ENCODE results near the gene MTA1. TPM values are rescaled to one million over a fixed set of nuclear protein-coding genes. Genes with fewer than 3 reads are reported as not detected.

MTA1 gene
- polyA plus RNA-seq, 3 donors, result 69.0 to 83.7 (median 74.5) TPM

DNA sequence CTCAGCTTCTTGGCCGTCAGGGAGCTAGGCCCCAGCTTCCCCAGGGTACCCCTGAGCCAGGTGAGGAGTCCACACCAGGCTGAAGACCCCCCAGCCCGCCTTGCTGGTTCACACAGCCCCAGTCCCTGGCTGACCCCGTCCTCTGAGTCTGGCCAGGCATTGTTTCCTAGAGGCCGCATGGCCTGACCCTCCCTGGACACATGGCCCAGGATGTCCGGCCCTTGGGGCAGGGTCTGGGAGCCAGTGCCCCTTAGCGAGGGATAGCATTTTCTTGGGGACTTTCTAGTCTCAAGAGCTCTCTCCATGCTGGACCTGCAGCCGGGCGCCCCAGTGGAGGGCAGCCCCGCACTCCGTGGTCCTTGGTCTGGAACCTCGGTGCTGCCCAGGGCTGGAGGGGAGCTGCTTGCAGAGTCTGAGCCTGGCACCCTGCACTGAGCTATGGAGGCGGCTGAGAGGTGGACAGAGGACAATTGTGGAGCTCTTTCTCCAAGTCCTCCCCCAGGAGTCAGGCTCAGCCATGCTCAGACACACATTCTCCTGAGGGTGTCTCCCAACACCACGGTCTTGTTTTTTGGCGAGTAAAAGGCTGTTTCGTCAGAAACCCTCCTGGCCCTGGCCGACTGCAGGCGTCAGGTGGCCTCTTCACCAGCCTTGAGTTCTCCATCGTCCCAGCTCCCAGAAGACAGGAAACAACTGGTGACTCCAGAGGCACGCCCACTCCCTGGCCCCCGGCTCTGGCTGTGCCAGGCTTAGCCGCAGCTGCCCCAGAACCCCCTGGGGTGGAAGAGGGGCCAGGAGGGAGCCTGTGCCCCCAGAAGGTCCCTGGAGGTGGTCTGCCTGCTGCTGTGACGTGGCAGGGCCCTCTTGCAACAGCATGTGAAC lies 37.4 kb downstream of the MTA1 start:
- no peak for DNase-seq (ENCODE audit: low read depth in 3 of 3, low spot score in 2 of 3)

DNA sequence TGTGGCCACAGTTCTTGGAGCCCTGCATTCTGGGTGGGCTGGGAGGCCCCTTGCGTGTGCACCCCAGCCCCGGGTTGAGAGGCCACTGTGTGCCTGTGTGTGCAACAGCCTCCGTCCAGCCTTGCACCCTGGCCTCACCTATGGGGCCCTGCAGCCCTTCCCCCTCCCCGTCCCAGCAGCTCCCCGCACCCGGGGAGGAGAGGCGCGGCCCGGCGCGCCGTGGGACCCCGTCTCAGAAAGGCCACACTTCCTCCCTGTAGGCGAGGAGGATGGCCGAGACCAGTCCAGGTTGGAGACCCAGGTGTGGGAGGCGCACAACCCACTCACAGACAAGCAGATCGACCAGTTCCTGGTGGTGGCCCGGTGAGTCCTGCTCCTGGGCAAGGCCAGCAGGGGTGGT lies 38.4 kb downstream of the MTA1 start:
- DNase-seq (ENCODE audit: low read depth in 3 of 3, low spot score in 2 of 3), result no peak

DNA sequence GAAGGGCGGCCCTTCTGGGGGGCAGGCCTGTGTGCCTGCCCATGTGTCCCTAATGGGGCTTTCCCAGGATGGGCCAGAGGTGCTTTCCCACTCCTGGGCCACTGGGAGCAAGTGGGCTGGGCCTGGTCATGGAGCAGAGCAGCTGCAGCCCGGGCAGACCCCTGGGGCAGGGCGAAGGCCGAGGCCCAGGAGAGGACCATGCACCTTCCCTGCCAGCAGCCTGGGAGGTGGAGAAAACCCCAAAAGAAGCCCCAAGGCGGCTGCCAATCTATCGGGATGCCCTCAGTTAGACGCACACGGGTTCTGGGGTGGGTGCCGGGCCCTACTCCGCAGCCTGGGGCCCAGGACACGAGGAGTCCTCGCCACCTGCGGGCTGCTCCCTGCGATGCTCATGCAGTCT lies 38.9 kb downstream of the MTA1 start:
- DNase-seq (ENCODE audit: low read depth in 3 of 3, low spot score in 2 of 3), result no peak

DNA sequence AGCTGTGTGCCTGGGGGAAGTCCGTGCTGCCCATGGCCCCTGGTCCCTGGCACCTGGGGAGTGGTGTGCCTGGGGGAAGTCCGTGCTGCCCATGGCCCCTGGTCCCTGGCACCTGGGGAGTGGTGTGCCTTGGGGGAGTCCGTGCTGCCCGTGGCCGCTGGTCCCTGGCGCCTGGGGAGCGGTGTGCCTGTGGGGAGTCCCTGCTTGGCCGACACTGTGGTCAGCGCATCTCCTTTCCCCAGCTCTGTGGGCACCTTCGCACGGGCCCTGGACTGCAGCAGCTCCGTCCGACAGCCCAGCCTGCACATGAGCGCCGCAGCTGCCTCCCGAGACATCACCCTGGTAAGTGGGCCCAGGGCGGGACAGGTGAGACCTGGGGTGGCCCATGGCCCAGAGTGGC lies 40.5 kb downstream of the MTA1 start:
- no peak for DNase-seq (ENCODE audit: low read depth in 3 of 3, low spot score in 2 of 3)

DNA sequence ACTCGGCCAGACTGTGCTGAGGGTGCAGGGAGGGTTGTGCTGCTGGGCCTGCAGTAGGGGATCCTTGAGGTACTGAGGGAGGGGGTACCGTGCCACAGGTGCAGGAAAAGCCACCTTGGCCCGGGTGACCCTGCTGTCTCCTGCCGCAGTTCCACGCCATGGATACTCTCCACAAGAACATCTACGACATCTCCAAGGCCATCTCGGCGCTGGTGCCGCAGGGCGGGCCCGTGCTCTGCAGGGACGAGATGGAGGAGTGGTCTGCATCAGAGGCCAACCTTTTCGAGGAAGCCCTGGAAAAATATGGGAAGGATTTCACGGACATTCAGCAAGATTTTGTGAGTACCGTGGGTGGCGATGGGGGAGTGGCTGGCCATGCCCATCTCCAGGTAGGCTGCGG lies 41.0 kb downstream of the MTA1 start:
- DNase-seq (ENCODE audit: low read depth in 3 of 3, low spot score in 2 of 3), result no peak

DNA sequence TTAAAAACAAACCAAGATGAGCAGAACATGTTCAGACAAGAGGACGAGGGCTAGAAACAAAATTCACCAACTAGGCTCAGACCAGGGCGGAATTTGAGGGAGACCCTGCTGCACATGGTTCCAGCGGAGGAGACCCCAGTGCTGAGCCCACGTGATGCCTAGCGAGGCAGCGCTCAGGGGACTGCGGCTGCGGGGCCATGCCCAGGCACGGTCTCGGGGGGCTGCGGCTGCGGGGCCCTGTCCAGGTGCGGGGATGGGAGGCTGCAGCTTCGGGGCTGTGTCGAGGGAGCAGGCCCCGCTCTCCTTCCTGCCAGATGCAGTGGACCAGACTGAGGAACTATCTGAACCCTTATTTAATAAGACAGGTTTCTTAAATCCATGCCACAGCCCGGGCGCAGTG lies 42.3 kb downstream of the MTA1 start:
- no peak for DNase-seq (ENCODE audit: low read depth in 3 of 3, low spot score in 2 of 3)

DNA sequence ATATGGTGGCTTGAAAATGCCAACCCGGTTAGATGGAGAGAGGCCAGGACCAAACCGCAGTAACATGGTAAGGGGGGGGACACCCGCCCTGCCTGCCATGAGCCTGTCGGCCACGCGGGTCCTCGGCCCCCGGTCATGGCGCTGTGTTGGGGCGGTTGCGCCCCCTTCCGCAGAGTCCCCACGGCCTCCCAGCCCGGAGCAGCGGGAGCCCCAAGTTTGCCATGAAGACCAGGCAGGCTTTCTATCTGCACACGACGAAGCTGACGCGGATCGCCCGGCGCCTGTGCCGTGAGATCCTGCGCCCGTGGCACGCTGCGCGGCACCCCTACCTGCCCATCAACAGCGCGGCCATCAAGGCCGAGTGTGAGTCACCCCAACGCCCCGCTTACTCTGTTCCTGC lies 44.9 kb downstream of the MTA1 start:
- no peak for DNase-seq (ENCODE audit: low read depth in 3 of 3, low spot score in 2 of 3)

DNA sequence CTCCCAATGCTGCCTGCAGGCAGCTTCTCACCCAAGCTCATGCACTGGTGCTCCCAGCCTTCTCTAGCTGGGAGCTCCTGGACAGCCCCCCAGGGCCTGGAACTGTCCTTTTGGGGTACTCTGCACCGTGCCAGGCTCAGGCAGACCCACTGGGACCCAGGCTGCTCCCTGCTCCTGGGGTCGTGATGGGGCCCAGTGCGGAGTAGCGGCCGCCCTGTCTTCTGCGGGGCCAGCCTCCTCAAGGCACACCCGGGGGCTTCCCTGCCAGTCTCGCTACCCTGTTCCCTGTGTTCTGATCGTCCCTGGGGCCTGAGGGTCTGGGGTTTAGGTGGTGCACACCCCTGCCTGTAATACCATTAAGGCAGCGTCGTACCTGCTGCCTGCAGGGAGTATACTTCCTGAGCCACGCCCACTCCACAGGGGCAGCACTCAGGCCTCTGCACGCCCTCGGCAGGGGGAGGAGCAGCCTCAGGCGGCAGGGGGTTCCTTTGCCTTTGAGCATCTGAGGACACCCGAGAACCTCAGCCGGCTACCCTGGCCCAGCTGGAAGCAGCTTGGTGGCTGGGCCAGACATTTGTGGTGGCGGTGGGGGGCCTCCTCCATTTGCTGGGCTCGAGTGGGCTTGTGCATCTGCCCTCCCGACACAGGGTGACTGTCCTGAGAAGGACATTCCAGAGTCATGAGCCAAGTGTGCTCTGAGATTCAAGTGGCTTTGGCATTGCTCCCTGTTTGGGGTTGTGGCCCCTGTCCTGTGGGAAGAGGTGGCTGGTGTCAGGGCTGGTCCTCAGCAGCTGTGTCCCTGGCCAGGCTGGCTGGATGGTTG lies 45.8 kb downstream of the MTA1 start:
- no peak for DNase-seq (ENCODE audit: low read depth in 3 of 3, low spot score in 2 of 3)

DNA sequence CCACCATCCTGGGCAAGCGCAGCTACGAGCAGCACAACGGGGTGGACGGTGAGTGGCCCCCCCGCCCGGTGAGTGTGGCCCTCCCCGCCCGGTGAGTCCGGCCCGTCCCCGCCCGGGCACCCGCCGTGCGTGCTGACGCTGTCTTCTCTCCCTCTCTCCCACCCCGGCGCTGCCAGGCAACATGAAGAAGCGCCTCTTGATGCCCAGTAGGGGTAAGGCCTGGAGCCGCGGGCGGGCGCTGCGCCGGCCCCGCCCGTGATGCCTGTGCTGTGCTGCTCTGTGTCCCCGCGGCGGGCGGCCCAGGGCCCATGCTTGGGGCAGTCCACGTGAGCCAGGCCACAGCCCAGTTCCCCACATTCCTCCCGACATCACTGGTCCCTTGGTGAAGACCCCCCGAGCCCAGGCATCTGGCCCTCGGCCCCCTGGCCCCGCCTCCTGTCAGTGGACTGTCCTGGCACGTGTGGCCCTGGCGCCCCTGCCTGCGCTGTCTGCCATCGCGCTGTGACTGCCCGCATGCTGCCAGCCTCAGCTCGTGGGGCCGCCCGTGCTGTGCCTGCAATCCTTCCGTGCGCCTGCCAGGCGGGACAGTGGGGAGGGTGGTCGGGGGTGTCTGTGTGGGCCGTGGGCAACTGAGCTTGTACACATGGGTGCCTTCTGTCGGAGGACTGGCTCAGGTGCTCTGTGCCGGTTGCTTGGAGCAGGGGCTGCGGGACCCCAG lies 47.1 kb downstream of the MTA1 start:
- DNase-seq (ENCODE audit: low read depth in 3 of 3, low spot score in 2 of 3), result no peak

DNA sequence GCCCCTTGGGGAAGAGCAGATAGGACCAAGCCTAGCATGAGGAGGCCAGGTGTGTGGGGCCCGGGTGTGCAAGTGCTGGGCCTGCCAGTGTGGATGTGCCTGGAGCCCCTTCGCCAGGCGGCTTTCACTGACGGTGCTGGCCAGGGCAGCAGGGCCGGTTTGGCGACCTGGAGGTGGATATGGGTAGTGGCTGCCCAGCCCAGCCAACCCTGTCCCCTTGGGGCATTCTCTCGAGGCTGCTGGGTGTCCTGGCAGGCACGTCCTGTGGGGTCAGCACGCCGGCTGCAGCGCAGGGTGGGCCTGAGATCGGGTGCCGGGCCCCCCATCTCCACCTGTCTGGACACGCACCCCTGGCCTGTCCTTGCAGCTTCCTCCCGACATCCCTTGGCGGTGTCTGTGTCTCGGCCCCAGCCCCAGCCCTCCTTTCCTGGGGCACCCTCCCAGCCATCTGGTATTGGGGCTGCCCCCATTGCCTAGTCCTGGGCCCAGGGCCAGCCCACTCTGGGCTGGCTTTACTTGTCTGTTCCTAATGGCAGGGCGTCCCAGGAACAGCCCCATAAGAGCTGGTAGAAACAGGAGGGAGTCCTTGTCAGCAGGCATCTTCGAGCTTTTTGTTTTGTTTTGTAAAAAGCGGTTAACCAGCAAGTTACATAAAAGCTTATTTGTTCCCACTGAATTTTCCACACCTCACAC lies 47.8 kb downstream of the MTA1 start:
- no peak for DNase-seq (ENCODE audit: low read depth in 3 of 3, low spot score in 2 of 3)

DNA sequence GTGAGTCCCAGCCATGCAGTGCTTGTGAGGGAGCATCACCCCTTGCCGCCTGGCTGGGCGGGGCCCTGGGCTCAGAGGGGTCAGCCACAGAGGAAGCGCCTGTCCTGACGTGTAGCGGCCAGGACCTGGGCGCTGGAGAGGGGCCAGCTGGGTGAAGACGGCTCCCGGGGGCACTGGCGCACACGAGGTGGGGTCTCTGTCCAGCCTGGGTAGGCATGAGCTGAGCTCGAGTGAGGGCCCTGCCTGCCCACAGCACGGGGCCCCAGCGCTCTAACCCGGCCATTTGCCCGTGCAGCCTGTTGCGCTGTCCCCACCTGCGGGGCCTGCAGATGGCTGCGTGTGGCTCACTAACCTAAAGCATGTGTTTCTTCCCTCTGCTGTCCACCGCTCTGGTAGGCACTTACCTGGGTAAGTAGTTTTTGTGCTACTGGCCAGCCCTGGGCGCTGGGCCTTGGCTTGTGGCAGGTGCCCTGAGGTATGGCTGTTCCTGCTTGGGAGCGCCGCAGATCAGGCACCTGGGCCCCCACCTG lies 48.4 kb downstream of the MTA1 start:
- no peak for DNase-seq (ENCODE audit: low read depth in 3 of 3, low spot score in 2 of 3)

DNA sequence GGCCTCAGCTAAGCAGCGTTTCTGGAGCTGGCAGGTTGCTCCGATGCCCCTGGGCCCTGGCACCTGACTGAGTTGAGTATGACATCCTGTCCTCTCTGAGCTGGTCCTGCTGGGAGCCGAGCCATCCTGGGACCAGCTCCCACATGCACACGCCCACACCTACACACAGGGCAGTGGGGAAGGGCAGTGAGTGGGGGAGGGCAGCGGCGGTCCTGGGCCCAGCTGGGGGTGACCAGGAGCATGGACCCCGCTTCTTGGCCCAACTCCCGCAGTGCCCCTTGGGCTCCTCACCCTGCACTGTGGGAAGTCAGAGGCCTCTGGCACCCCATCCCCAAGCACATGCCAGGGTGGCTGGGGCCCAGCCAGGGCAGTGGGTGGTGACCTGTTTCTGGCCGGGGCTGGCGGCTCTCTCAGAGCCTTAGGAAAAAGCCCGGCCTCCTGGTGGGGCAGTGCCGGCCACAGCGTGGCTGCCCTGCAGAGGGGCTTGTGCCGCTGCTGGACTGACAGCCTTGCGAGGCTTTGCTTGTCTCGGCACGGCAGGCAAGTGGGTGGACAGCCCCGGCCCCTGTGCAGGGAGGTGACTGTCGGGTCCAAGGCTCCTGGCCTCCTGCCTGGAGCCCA lies 49.1 kb downstream of the MTA1 start:
- no peak for DNase-seq (ENCODE audit: low read depth in 3 of 3, low spot score in 2 of 3)

DNA sequence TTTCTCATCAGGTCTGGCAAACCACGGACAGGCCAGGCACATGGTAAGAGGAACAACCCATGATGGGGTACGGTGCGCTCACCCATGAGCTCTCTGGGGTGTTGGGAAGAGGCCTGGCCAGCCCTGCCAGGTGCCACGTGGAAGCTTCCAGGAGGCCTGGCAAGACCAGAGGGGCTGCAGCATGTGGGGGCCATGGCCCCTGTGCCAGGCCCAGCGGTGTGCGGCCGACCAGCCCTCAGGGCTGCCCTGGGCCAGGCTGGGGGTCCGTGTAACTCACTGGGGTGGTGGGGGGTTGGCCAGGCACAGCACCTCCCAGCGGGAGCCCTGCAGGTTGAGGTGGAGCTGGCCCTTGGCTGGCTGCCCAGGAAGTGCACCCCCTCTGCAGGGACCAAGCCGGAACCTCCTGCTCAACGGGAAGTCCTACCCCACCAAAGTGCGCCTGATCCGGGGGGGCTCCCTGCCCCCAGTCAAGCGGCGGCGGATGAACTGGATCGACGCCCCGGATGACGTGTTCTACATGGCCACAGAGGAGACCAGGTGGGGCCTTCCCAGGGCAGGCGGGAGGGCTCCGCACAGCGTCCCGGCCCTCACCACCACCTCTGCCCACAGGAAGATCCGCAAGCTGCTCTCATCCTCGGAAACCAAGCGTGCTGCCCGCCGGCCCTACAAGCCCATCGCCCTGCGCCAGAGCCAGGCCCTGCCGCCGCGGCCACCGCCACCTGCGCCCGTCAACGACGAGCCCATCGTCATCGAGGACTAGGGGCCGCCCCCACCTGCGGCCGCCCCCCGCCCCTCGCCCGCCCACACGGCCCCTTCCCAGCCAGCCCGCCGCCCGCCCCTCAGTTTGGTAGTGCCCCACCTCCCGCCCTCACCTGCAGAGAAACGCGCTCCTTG lies 50.1 kb downstream of the MTA1 start:
- no peak for DNase-seq (ENCODE audit: low read depth in 3 of 3, low spot score in 2 of 3)

DNA sequence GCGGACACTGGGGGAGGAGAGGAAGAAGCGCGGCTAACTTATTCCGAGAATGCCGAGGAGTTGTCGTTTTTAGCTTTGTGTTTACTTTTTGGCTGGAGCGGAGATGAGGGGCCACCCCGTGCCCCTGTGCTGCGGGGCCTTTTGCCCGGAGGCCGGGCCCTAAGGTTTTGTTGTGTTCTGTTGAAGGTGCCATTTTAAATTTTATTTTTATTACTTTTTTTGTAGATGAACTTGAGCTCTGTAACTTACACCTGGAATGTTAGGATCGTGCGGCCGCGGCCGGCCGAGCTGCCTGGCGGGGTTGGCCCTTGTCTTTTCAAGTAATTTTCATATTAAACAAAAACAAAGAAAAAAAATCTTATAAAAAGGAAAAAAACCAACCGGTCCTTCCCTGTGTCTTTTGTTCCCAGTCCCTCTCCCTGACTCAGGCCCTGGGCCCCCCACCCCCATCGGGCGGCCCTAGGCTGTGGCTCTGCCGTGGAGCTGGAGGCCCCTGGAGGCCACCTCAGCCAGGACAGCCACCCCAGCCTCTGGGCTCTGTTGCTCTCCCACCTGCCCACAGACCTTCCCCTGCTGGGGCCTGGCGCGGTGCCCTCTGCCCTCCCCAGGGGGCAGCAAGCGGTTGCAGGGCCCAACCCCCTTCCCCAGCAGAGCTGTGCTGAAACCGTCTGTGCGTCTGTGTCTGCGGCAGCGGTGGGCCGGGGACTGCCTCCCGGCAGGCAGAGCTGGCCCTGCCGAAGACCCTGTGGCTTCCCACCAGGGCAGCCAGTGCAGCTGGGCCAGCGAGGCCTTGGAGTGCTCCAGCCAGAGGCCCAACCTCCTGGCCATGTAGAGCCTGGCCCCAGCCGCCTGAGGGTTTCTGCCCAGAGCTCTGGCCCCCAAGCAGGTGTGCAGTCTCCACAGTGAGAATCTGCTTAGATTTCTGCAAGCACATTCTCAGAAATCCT lies 51.0 kb downstream of the MTA1 start:
- no peak for DNase-seq (ENCODE audit: low read depth in 3 of 3, low spot score in 2 of 3)

DNA sequence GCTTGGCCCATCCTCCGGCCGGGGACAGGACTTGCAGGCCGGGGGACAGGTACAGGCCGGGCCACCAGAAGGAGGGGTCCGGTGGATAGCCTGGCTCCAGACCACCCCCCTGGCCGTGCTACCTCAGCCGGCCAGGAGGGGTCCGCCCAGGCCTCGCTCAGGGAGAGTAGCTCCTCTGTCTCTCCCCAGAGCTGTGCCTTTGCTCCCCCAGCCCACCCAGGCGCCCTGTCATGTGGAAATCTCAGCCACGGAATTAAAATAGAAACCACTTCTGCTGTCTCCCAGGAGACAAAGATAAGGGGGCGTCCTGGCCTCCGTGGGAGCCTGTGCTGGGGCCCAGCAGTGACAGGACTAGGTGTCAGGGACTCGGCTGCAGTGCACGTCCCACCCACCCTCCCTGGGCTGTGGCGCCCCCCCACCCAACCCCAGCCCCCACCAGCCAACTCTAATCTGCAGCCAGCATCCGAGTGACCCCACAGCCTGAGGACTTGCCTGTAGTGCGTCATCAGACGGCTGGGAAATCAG lies 51.7 kb downstream of the MTA1 start:
- DNase-seq (ENCODE audit: low read depth in 3 of 3, low spot score in 2 of 3), result no peak

DNA sequence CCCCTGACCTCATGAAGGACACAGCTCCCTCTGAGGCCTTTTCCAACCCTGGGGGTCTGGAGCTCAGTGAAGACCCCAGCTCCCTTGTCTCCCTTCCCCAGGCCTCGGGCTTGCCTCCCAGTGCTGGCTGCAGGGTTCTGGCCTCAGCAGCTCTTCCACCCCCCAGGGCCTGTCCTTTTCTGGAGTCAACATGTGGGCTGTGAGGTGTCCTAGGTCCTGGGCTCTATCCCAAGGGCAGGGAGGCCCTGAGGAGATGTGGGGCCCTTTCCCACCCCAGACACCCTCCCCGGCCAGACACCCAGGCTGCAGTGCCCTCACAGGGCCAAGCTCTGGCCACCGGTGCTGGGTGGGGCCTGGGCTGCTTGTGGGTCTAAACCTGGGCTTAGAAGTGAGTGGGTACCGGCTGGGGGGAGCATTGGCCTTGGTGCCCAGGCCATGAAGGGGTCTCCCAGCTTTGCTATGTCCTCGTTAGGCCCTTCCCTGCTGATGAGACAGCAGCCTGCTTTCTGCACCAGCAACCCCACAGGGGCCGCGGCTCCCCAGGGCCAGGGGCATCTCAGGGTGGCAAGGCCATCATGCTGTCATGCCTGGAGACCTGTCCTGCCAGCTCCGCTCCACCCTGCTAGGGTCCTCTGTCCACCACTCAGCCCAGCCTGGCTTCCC lies 52.3 kb downstream of the MTA1 start:
- DNase-seq (ENCODE audit: low read depth in 3 of 3, low spot score in 2 of 3), result no peak

DNA sequence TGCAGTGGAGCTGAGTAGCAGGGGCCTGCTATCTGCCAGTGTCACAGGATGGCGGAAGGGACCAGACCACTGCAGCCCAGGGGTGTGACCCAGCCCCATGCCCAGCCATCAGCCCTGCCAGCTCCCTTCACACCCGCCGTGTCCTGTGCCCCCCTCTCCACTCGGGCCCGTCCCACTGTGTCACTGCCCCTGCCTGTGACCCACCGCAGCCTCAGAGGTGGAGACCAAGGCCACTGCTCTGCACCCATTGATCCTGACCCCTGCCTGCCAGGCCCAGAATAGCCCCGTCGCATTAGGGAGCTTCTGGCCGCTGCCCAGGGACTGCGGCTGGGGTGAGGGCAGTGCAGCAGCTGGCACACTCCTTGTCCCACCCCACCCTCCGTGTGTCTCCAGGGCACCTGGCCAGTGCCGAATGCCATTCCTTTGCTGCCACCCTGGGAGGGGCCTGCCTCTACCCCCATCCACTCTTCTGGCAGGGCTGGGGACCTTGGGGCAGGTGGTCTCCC lies 52.9 kb downstream of the MTA1 start:
- no peak for DNase-seq (ENCODE audit: low read depth in 3 of 3, low spot score in 2 of 3)

Data from right renal cortex interstitium (tissue), 3 donors.